GM18858 (cell line): ENCODE results near the gene PRDM8.
A peak's percentile ranks its signal among the peaks of the same experiment; 100 is the strongest.

ENCODE experiments used
- ATAC-seq: cut with Tn5 transposase; IDR thresholded peaks from one replicate; pipeline ENCODE4 v1.9.1; 2021; ENCODE audit not compliant: unreplicated experiment

The PRDM8 gene

GRCh38 chr4:80199947-80200346 is 2.6 kb downstream of the PRDM8 start:
- ATAC-seq: no peak

- ATAC-seq: no peak
Observed at GRCh38 chr4:80201252-80202151, 4.2 kb downstream of the PRDM8 start.

GRCh38 chr4:80202190-80202711 is 4.9 kb downstream of the PRDM8 start:
- peak; percentile 37 for ATAC-seq

- ATAC-seq: peak; percentile 37
Observed at GRCh38 chr4:80202741-80203553, 5.6 kb downstream of the PRDM8 start.

- ATAC-seq: no peak
Observed at GRCh38 chr4:80204433-80205011, 7.2 kb downstream of the PRDM8 start.

GRCh38 chr4:80206111-80206510 is 8.8 kb downstream of the PRDM8 start:
- ATAC-seq: no peak

- ATAC-seq: no peak
Observed at GRCh38 chr4:80206521-80207171, 9.3 kb downstream of the PRDM8 start.

- no peak for ATAC-seq
Observed at GRCh38 chr4:80207172-80207583, 9.9 kb downstream of the PRDM8 start.

GRCh38 chr4:80207664-80208063 is 10.4 kb downstream of the PRDM8 start:
- no peak for ATAC-seq

GRCh38 chr4:80208610-80209339 is 11.5 kb downstream of the PRDM8 start:
- ATAC-seq: no peak

GRCh38 chr4:80209340-80209701 is 12.0 kb downstream of the PRDM8 start:
- ATAC-seq: no peak

- no peak for ATAC-seq
Observed at GRCh38 chr4:80210549-80210948, 13.2 kb downstream of the PRDM8 start.

- no peak for ATAC-seq
Observed at GRCh38 chr4:80213117-80213815, 16.0 kb downstream of the PRDM8 start.

- no peak for ATAC-seq
Observed at GRCh38 chr4:80215449-80216052, 18.2 kb downstream of the PRDM8 start.

GRCh38 chr4:80216100-80216761 is 18.9 kb downstream of the PRDM8 start:
- ATAC-seq: no peak

GRCh38 chr4:80219301-80220025 is 22.2 kb downstream of the PRDM8 start:
- ATAC-seq: no peak

- ATAC-seq: no peak
Observed at GRCh38 chr4:80220711-80221110, 23.4 kb downstream of the PRDM8 start.

- ATAC-seq: no peak
Observed at GRCh38 chr4:80221161-80221560, 23.9 kb downstream of the PRDM8 start.
